Pericardium fibroblast (primary cell): Measurements from ENCODE around the gene PTPRM. TPM values are rescaled to one million over a fixed set of nuclear protein-coding genes. Genes with fewer than 3 reads are reported as not detected.

Experiments
- total RNA-seq: library from RNA; depleted of rRNA; stranded (reverse); fragments of >200 nt; gene quantifications from 2 replicates; pipeline ENCODE4 v1.2.3, GENCODE V29; 2015

The PTPRM gene
- total RNA-seq: 45.7 and 65.3 TPM in 2 replicates

DNA sequence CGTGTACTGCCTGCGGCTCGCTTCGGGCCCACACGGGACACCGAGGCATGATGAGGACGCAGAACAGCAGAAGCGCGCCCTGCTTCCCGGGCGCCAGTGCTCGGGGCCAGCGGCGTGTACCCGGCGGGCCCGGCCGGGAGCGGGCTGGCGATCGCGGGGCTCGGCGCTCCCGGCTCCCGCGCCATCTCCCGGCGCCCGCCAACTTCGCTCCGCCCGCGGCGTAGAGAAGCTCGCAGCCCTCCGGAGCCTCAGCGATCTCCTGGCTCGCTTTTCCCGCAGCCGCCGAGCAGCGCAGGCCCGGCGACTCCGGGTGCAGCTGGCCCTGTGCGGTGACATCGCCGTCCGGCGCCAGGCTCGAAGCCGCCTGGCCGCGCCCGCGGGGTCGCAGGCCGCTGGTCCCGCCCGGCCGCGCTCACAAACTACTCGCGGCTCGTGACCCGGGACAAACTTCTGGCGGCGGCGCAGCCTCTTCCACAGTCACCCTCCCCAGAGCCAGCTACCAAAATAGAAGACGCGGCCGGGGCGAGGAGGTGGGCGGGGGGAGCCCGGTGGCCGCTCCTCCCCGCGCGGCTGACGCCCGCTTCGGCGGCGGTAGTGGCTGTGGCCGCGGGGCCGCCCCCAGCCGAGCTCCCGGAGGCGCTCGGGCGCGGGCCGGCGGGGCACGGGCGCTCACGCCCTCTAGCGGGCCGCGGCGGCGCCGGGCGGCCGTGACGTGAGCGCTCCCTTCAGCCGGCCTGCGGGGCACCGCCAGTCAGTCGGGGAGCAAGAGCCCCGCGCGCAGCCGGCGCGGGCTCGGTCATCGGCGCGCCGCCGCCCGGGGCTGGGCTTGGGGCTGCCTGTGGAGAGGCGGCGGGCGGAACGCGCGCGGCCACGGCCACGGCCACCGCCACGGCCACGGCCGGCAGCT lies at the start of gene PTPRM:
Gene PTPRM (plus strand): TSS at position 750 of the 907 bp plus-strand sequence. CDS start 503 bp downstream, outside the sequence.

